Thymus (tissue), 11 donors: ENCODE results near the gene EID3. TPM values are rescaled to one million over a fixed set of nuclear protein-coding genes. Genes with fewer than 3 reads are reported as not detected.
"Not testable (repeated sequence)": the region's sequence is repeated elsewhere in the genome, so short reads cannot be mapped to it uniquely, and the experiment has no call there.

Source experiments
- DNase-seq, 9 donors: peaks; one replicate each; pipeline ENCODE4 v3.0.0-alpha.2; 2013; ENCODE audit warnings: low spot score in 9 of 9, low read depth in 6 of 9, missing footprints in 1 of 9
- H3K27ac ChIP-seq, 2 donors: one replicate each; pipeline ENCODE4 v1.5.1; 2013; ENCODE audit warnings: control low read depth in 1 of 2, low read depth in 1 of 2, low read length in 1 of 2, mild to moderate bottlenecking in 1 of 2, moderate library complexity in 1 of 2
- H3K27me3 ChIP-seq, 2 donors: one replicate each; pipeline ENCODE4 v1.5.1; 2013; ENCODE audit warnings: low read length in 1 of 2; ENCODE audit not compliant: control insufficient read depth in 2 of 2, insufficient read depth in 1 of 2
- H3K36me3 ChIP-seq, 2 donors: one replicate each; pipeline ENCODE4 v1.5.1; 2013; ENCODE audit warnings: low read length in 1 of 2, mild to moderate bottlenecking in 1 of 2, moderate library complexity in 1 of 2; ENCODE audit not compliant: control insufficient read depth in 2 of 2, insufficient read depth in 2 of 2
- H3K4me1 ChIP-seq, 2 donors: one replicate each; pipeline ENCODE4 v1.5.1; 2013; ENCODE audit warnings: low read length in 2 of 2; ENCODE audit not compliant: control insufficient read depth in 2 of 2, insufficient read depth in 2 of 2
- H3K4me3 ChIP-seq, 2 donors: one replicate each; pipeline ENCODE4 v1.5.1; 2013; ENCODE audit warnings: low read length in 2 of 2, control low read depth in 1 of 2, mild to moderate bottlenecking in 1 of 2
- H3K9me3 ChIP-seq, 2 donors: one replicate each; pipeline ENCODE4 v1.5.1; 2013; ENCODE audit warnings: low read length in 1 of 2, mild to moderate bottlenecking in 1 of 2; ENCODE audit not compliant: control insufficient read depth in 2 of 2, insufficient read depth in 1 of 2
- WGBS: extraction: QIAGEN DNeasy Blood & Tissue Kit; methylation state at CpG from one replicate; pipeline ENCODE4 v1.1.7; 2013; 5-methylcytosine and 5-hydroxymethylcytosine counted together
- polyA plus RNA-seq: library from polyadenylated mRNA; stranded (reverse); fragments of 200-250 nt; gene quantifications from one replicate; pipeline ENCODE4 v1.2.3, GENCODE V29; 2013
- total RNA-seq: library from RNA; stranded (reverse); fragments of 120-200 nt; gene quantifications from one replicate; pipeline ENCODE4 v1.2.4, GENCODE V29; 2013
- donor health status: healthy.

EID3 gene
- total and polyA plus RNA-seq, 2 donors, result 4.2 to 7.8 TPM

GRCh38 chr12:104328278-104328677 lies 24.7 kb downstream of the EID3 start:
- not testable (repeated sequence) for H3K4me3 ChIP-seq, DNase-seq, H3K27me3 ChIP-seq, H3K27ac ChIP-seq, H3K4me1 ChIP-seq, H3K9me3 ChIP-seq
- H3K36me3 ChIP-seq, result peaks cover 25 to 34% of the 10 kb centered on the region in 2 donors
- WGBS, result 98% methylated on average over 6 of the region's 6 CpGs

- Histone ChIP-seq H3K4me1 (no peaks in the 10 kb centered on the region), H3K27ac (no peak overlapping the region), H3K4me3 (no peak overlapping the region), H3K9me3 (no peaks in the 10 kb centered on the region), H3K27me3 (no peaks in the 10 kb centered on the region), H3K36me3 (peaks cover 25 to 39% of the 10 kb centered on the region in 2 donors)
- no peak for DNase-seq
- 99% methylated on average over 1 of the region's 1 CpG for WGBS
These were observed 25.3 kb downstream of the EID3 start for GRCh38 chr12:104328790-104329189.

- DNase-seq, result no peak
- no peaks in the 10 kb centered on the region for H3K4me1 ChIP-seq
- H3K27me3 ChIP-seq, result no peaks in the 10 kb centered on the region
- H3K36me3 ChIP-seq, result peaks cover 25 to 42% of the 10 kb centered on the region in 2 donors
- 93% methylated on average over 5 of the region's 5 CpGs for WGBS
- no peak overlapping the region for H3K27ac ChIP-seq
- H3K4me3 ChIP-seq, result no peak overlapping the region
- H3K9me3 ChIP-seq, result no peaks in the 10 kb centered on the region
These were observed 26.4 kb downstream of the EID3 start for GRCh38 chr12:104329707-104330532.

GRCh38 chr12:104331376-104331775 lies 27.8 kb downstream of the EID3 start:
- Histone ChIP-seq H3K9me3 (no peaks in the 10 kb centered on the region), H3K36me3 (peaks cover 22 to 38% of the 10 kb centered on the region in 2 donors), H3K4me1 (no peaks in the 10 kb centered on the region), H3K27ac (no peak overlapping the region), H3K27me3 (no peaks in the 10 kb centered on the region), H3K4me3 (no peak overlapping the region)
- over 99% methylated on average over 2 of the region's 2 CpGs for WGBS
- DNase-seq, result no peak

GRCh38 chr12:104332273-104332672 lies 28.7 kb downstream of the EID3 start:
- peaks cover 15 to 36% of the 10 kb centered on the region in 2 donors for H3K36me3 ChIP-seq
- WGBS, result 100% methylated on average over 3 of the region's 3 CpGs
- DNase-seq, result not testable (repeated sequence)

GRCh38 chr12:104333692-104334255 lies 30.2 kb downstream of the EID3 start:
- peaks cover 13 to 30% of the 10 kb centered on the region in 2 donors for H3K36me3 ChIP-seq
- 83% methylated on average over 1 of the region's 1 CpG for WGBS

More at GRCh38 chr12:104332273-104332672, 28.7 kb downstream of the EID3 start:
- not testable (repeated sequence) for H3K4me3 ChIP-seq, H3K27ac ChIP-seq, H3K4me1 ChIP-seq, H3K27me3 ChIP-seq, H3K9me3 ChIP-seq

GRCh38 chr12:104334581-104334980 lies 31.0 kb downstream of the EID3 start:
- Histone ChIP-seq H3K27me3 (no peaks in the 10 kb centered on the region), H3K36me3 (peaks cover 10 to 34% of the 10 kb centered on the region in 2 donors), H3K9me3 (no peaks in the 10 kb centered on the region), H3K27ac (no peak overlapping the region), H3K4me1 (no peaks in the 10 kb centered on the region), H3K4me3 (no peak overlapping the region)
- DNase-seq, result no peak
- 98% methylated on average over 8 of the region's 8 CpGs for WGBS

More at GRCh38 chr12:104333692-104334255, 30.2 kb downstream of the EID3 start:
- no peak overlapping the region for H3K27ac ChIP-seq
- no peak for DNase-seq
- no peaks in the 10 kb centered on the region for H3K27me3 ChIP-seq
- H3K4me1 ChIP-seq, result no peaks in the 10 kb centered on the region
- no peak overlapping the region for H3K4me3 ChIP-seq
- no peaks in the 10 kb centered on the region for H3K9me3 ChIP-seq

- 96% methylated on average over 2 of the region's 2 CpGs for WGBS
- DNase-seq, result no peak
- no peak overlapping the region for H3K27ac ChIP-seq
- H3K27me3 ChIP-seq, result no peaks in the 10 kb centered on the region
- peaks cover 20 to 43% of the 10 kb centered on the region in 2 donors for H3K36me3 ChIP-seq
- no peaks in the 10 kb centered on the region for H3K9me3 ChIP-seq
- H3K4me3 ChIP-seq, result no peak overlapping the region
- no peaks in the 10 kb centered on the region for H3K4me1 ChIP-seq
These were observed 32.6 kb downstream of the EID3 start for GRCh38 chr12:104336115-104336514.

- no peak for DNase-seq
- H3K9me3 ChIP-seq, result no peaks in the 10 kb centered on the region
- WGBS, result 98% methylated on average over 7 of the region's 7 CpGs
- no peaks in the 10 kb centered on the region for H3K4me1 ChIP-seq
- H3K27me3 ChIP-seq, result no peaks in the 10 kb centered on the region
- H3K27ac ChIP-seq, result no peak overlapping the region
- no peak overlapping the region for H3K4me3 ChIP-seq
- H3K36me3 ChIP-seq, result peaks cover 30 to 53% of the 10 kb centered on the region in 2 donors
These were observed 33.6 kb downstream of the EID3 start for GRCh38 chr12:104337030-104337558.
